Ishikawa (cell line): ENCODE data around the gene CD200R1.

Experiments
- CEBPB ChIP-seq: IDR thresholded peaks from 2 replicates; pipeline ENCODE4 v1.6.1; 2012
- CREB1 ChIP-seq: IDR thresholded peaks from 2 replicates; pipeline ENCODE4 v1.6.1; 2012; ENCODE audit warnings: low read depth
- EGR1 ChIP-seq: IDR thresholded peaks from 2 replicates; pipeline ENCODE4 v1.6.1; 2012
- EP300 ChIP-seq: IDR thresholded peaks from 2 replicates; pipeline ENCODE4 v1.6.1; 2012; ENCODE audit warnings: borderline replicate concordance
- FOXM1 ChIP-seq: IDR thresholded peaks from 2 replicates; pipeline ENCODE4 v1.6.1; 2012; ENCODE audit warnings: low read depth, borderline replicate concordance
- MAX ChIP-seq: IDR thresholded peaks from 2 replicates; pipeline ENCODE4 v1.6.1; 2012
- NFIC ChIP-seq: IDR thresholded peaks from 2 replicates; pipeline ENCODE4 v1.6.1; 2012
- RAD21 ChIP-seq: IDR thresholded peaks from 2 replicates; pipeline ENCODE4 v1.6.1; 2012; ENCODE audit warnings: low read depth
- REST ChIP-seq: IDR thresholded peaks from 2 replicates; pipeline ENCODE4 v1.6.1; 2012; ENCODE audit warnings: low read depth, mild to moderate bottlenecking
- TAF1 ChIP-seq: IDR thresholded peaks from 2 replicates; pipeline ENCODE4 v1.6.1; 2012; ENCODE audit warnings: low read depth, mild to moderate bottlenecking
- TCF12 ChIP-seq: IDR thresholded peaks from 2 replicates; pipeline ENCODE4 v1.6.1; 2012; ENCODE audit warnings: low read depth
- TEAD4 ChIP-seq: IDR thresholded peaks from 2 replicates; pipeline ENCODE4 v1.6.1; 2012
- USF1 ChIP-seq: IDR thresholded peaks from 2 replicates; pipeline ENCODE4 v1.6.1; 2012
- YY1 ChIP-seq: IDR thresholded peaks from 2 replicates; pipeline ENCODE4 v1.6.1; 2012; ENCODE audit warnings: low read depth
- ZBTB7A ChIP-seq: IDR thresholded peaks from 2 replicates; pipeline ENCODE4 v1.6.1; 2012; ENCODE audit warnings: low read depth

CD200R1 gene

GRCh38 chr3:112948346-112948838 is 26.5 kb downstream of the CD200R1 start:
- TF ChIP-seq YY1 (no peak), REST (no peak), CREB1 (no peak), USF1 (0 out of 2 replicates have a peak, but pooled peaks have one; percentile 25), TEAD4 (peak; percentile 86), FOXM1 (no peak), NFIC (no peak), EP300 (peak; percentile 51; the same call in 1 of the 2 replicates), RAD21 (no peak), EGR1 (no peak), MAX (peak; percentile 23; the same call in 1 of the 2 replicates), CEBPB (no peak), TCF12 (no peak), TAF1 (no peak), ZBTB7A (no peak)

GRCh38 chr3:112931736-112932521 is 43.0 kb downstream of the CD200R1 start:
- TF ChIP-seq EP300: no peak
- TF ChIP-seq TCF12: no peak

GRCh38 chr3:112930771-112931170 is 44.1 kb downstream of the CD200R1 start:
- TF ChIP-seq CEBPB (no peak), TCF12 (no peak), EGR1 (no peak)

GRCh38 chr3:112925969-112926368 is 48.9 kb downstream of the CD200R1 start:
- no peak for TF ChIP-seq NFIC
- no peak for TF ChIP-seq YY1
- TF ChIP-seq EGR1: no peak
- TF ChIP-seq EP300: no peak
- no peak for TF ChIP-seq TCF12
- TF ChIP-seq CEBPB: no peak
- no peak for TF ChIP-seq FOXM1
- TF ChIP-seq RAD21: no peak
- TF ChIP-seq ZBTB7A: no peak
- no peak for TF ChIP-seq TEAD4
- TF ChIP-seq CREB1: no peak
- no peak for TF ChIP-seq REST
- TF ChIP-seq TAF1: no peak

- no peak for TF ChIP-seq TCF12
- no peak for TF ChIP-seq RAD21
- TF ChIP-seq USF1: no peak
- no peak for TF ChIP-seq EP300
- no peak for TF ChIP-seq FOXM1
- no peak for TF ChIP-seq ZBTB7A
- TF ChIP-seq EGR1: no peak
These were observed 49.3 kb downstream of the CD200R1 start for GRCh38 chr3:112925560-112925959.

GRCh38 chr3:112908252-112908651 is 66.7 kb downstream of the CD200R1 start:
- TF ChIP-seq EP300 (no peak), CEBPB (no peak), TAF1 (no peak), FOXM1 (no peak), MAX (no peak), ZBTB7A (no peak), EGR1 (no peak), NFIC (no peak), REST (no peak), RAD21 (no peak)
